Activated T-cell treated with anti-CD3 and anti-CD28 coated beads, Interleukin-2, amount 50 U/mL, for 24 hours (primary cell): ENCODE data around the gene CSNK2B.
A peak's percentile ranks its signal among the peaks of the same experiment; 100 is the strongest.
"Not testable (repeated sequence)": the region's sequence is repeated elsewhere in the genome, so short reads cannot be mapped to it uniquely, and the experiment has no call there.

Experiments used
- DNase-seq: peaks from one replicate; pipeline ENCODE4 v3.0.0-alpha.2; 2020
- H3K27ac Mint-ChIP-seq: 2 replicates; pipeline ENCODE4 v1.8.0; 2020; ENCODE audit warnings: mild to moderate bottlenecking, mixed read lengths
- H3K27me3 Mint-ChIP-seq: 2 replicates; pipeline ENCODE4 v1.8.0; 2020; ENCODE audit warnings: mixed read lengths
- H3K36me3 Mint-ChIP-seq: 2 replicates; pipeline ENCODE4 v1.8.0; 2020; ENCODE audit warnings: low read depth, mixed read lengths
- H3K4me1 Mint-ChIP-seq: 2 replicates; pipeline ENCODE4 v1.8.0; 2020; ENCODE audit warnings: low read depth, mixed read lengths
- H3K4me3 Mint-ChIP-seq: 2 replicates; pipeline ENCODE4 v1.8.0; 2020; ENCODE audit warnings: mild to moderate bottlenecking, moderate library complexity, mixed read lengths
- H3K9me3 Mint-ChIP-seq: 2 replicates; pipeline ENCODE4 v1.8.0; 2020; ENCODE audit warnings: mixed read lengths

CSNK2B gene

GRCh38 chr6:31702405-31702818, 36.5 kb downstream of the CSNK2B start:
- H3K36me3 Mint-ChIP-seq: peaks cover 42% of the 10 kb centered on the region
- peaks cover 40% of the 10 kb centered on the region for H3K4me1 Mint-ChIP-seq

GRCh38 chr6:31702819-31703716, 37.2 kb downstream of the CSNK2B start, which contains the start of gene ABHD16A:
ABHD16A (minus strand) TSS chr6:31703324; CDS start chr6:31703281, 43 bp downstream.
- peak; percentile 97 for DNase-seq
- Mint-ChIP-seq H3K27ac (peak within 1 kb of the TSS; percentile 98), H3K9me3 (no peaks in the 10 kb centered on the region), H3K4me1 (peaks cover 33% of the 10 kb centered on the region), H3K36me3 (peaks cover 36% of the 10 kb centered on the region), H3K27me3 (no peaks in the 10 kb centered on the region), H3K4me3 (peak within 1 kb of the TSS; percentile 98)

More at GRCh38 chr6:31702405-31702818, 36.5 kb downstream of the CSNK2B start:
- no peak for DNase-seq
- Mint-ChIP-seq H3K27ac (peak overlapping the region; percentile 98), H3K9me3 (no peaks in the 10 kb centered on the region), H3K4me3 (peak overlapping the region; percentile 98), H3K27me3 (no peaks in the 10 kb centered on the region)

- Mint-ChIP-seq H3K27me3 (no peaks in the 10 kb centered on the region), H3K4me1 (peaks cover 25% of the 10 kb centered on the region), H3K9me3 (no peaks in the 10 kb centered on the region), H3K36me3 (peaks cover 16% of the 10 kb centered on the region), H3K4me3 (no peak overlapping the region), H3K27ac (no peak overlapping the region)
- DNase-seq: no peak
These were observed 40.1 kb downstream of the CSNK2B start for GRCh38 chr6:31705931-31706330.

- Mint-ChIP-seq H3K9me3 (no peaks in the 10 kb centered on the region), H3K27ac (peak within 1 kb of the TSS; percentile 23), H3K36me3 (peaks cover 11% of the 10 kb centered on the region), H3K4me1 (peaks cover 22% of the 10 kb centered on the region), H3K4me3 (no peak within 1 kb of the TSS), H3K27me3 (no peaks in the 10 kb centered on the region)
- DNase-seq: no peak
These were observed 40.7 kb downstream of the CSNK2B start, which contains the start of gene LY6G6F for GRCh38 chr6:31706599-31706998. LY6G6F (plus strand) TSS chr6:31706866; CDS start chr6:31706907, 41 bp downstream.

GRCh38 chr6:31707701-31708100, 41.8 kb downstream of the CSNK2B start:
- H3K27ac Mint-ChIP-seq: peak overlapping the region; percentile 23
- peaks cover 15% of the 10 kb centered on the region for H3K4me1 Mint-ChIP-seq

GRCh38 chr6:31708224-31708623, 42.3 kb downstream of the CSNK2B start:
- Mint-ChIP-seq H3K4me1 (peaks cover 14% of the 10 kb centered on the region), H3K4me3 (no peak overlapping the region), H3K27ac (no peak overlapping the region), H3K27me3 (no peaks in the 10 kb centered on the region), H3K36me3 (peaks cover 1% of the 10 kb centered on the region), H3K9me3 (no peaks in the 10 kb centered on the region)
- no peak for DNase-seq

More at GRCh38 chr6:31707701-31708100, 41.8 kb downstream of the CSNK2B start:
- Mint-ChIP-seq H3K9me3 (no peaks in the 10 kb centered on the region), H3K4me3 (no peak overlapping the region), H3K36me3 (peaks cover 3% of the 10 kb centered on the region), H3K27me3 (no peaks in the 10 kb centered on the region)
- no peak for DNase-seq

- not testable (repeated sequence) for H3K9me3 Mint-ChIP-seq, H3K4me3 Mint-ChIP-seq, H3K27ac Mint-ChIP-seq, H3K36me3 Mint-ChIP-seq, H3K27me3 Mint-ChIP-seq, DNase-seq
- H3K4me1 Mint-ChIP-seq: peaks cover 11% of the 10 kb centered on the region
These were observed 43.3 kb downstream of the CSNK2B start for GRCh38 chr6:31709157-31709556.

GRCh38 chr6:31710523-31711219, 44.8 kb downstream of the CSNK2B start:
- Mint-ChIP-seq H3K4me1 (peaks cover 11% of the 10 kb centered on the region), H3K9me3 (no peaks in the 10 kb centered on the region), H3K4me3 (no peak overlapping the region), H3K27ac (no peak overlapping the region), H3K36me3 (no peaks in the 10 kb centered on the region), H3K27me3 (no peaks in the 10 kb centered on the region)
- no peak for DNase-seq

GRCh38 chr6:31711233-31711632, 45.4 kb downstream of the CSNK2B start:
- Mint-ChIP-seq H3K27me3 (no peaks in the 10 kb centered on the region), H3K36me3 (no peaks in the 10 kb centered on the region), H3K4me3 (no peak overlapping the region), H3K4me1 (peaks cover 11% of the 10 kb centered on the region), H3K27ac (no peak overlapping the region), H3K9me3 (no peaks in the 10 kb centered on the region)
- no peak for DNase-seq

GRCh38 chr6:31712296-31712695, 46.4 kb downstream of the CSNK2B start:
- DNase-seq: no peak
- H3K9me3 Mint-ChIP-seq: no peaks in the 10 kb centered on the region
- H3K4me1 Mint-ChIP-seq: peaks cover 11% of the 10 kb centered on the region
- no peaks in the 10 kb centered on the region for H3K27me3 Mint-ChIP-seq
- no peaks in the 10 kb centered on the region for H3K36me3 Mint-ChIP-seq
- no peak overlapping the region for H3K27ac Mint-ChIP-seq
- H3K4me3 Mint-ChIP-seq: no peak overlapping the region

GRCh38 chr6:31713465-31713864, 47.6 kb downstream of the CSNK2B start:
- H3K9me3 Mint-ChIP-seq: no peaks in the 10 kb centered on the region
- DNase-seq: no peak
- H3K36me3 Mint-ChIP-seq: no peaks in the 10 kb centered on the region
- H3K4me3 Mint-ChIP-seq: no peak overlapping the region
- H3K4me1 Mint-ChIP-seq: peaks cover 11% of the 10 kb centered on the region
- no peaks in the 10 kb centered on the region for H3K27me3 Mint-ChIP-seq
- H3K27ac Mint-ChIP-seq: no peak overlapping the region

- Mint-ChIP-seq H3K4me1 (peaks cover 11% of the 10 kb centered on the region), H3K9me3 (no peaks in the 10 kb centered on the region), H3K4me3 (no peak overlapping the region), H3K27ac (no peak overlapping the region), H3K36me3 (no peaks in the 10 kb centered on the region), H3K27me3 (no peaks in the 10 kb centered on the region)
- no peak for DNase-seq
These were observed 48.3 kb downstream of the CSNK2B start for GRCh38 chr6:31713991-31714684.

GRCh38 chr6:31715022-31715958, 49.4 kb downstream of the CSNK2B start, which contains the start of gene LY6G6D:
LY6G6D (plus strand) TSS chr6:31715348; CDS start chr6:31715356, 8 bp downstream.
- no peak for DNase-seq
- no peaks in the 10 kb centered on the region for H3K9me3 Mint-ChIP-seq
- H3K4me1 Mint-ChIP-seq: peaks cover 11% of the 10 kb centered on the region
- no peaks in the 10 kb centered on the region for H3K27me3 Mint-ChIP-seq
- H3K4me3 Mint-ChIP-seq: no peak within 1 kb of the TSS
- H3K36me3 Mint-ChIP-seq: no peaks in the 10 kb centered on the region
- no peak within 1 kb of the TSS for H3K27ac Mint-ChIP-seq
